ENCODE results near the gene SLC22A15. TPM values are rescaled to one million over a fixed set of nuclear protein-coding genes. Genes with fewer than 3 reads are reported as not detected.
"Not testable (repeated sequence)": the region's sequence is repeated elsewhere in the genome, so short reads cannot be mapped to it uniquely, and the experiment has no call there.

Gene SLC22A15
- total RNA-seq, 1 donor from 2014 or later: 11.4 TPM

- DNase-seq: peak; percentile 59
Observed at GRCh38 chr1:116033322-116033721, 57.0 kb downstream of the SLC22A15 start.

- DNase-seq: no peak
Observed at GRCh38 chr1:116036255-116036654, 59.9 kb downstream of the SLC22A15 start.

GRCh38 chr1:116038679-116039078 lies 62.4 kb downstream of the SLC22A15 start:
- no peak for DNase-seq

- DNase-seq: no peak
Observed at GRCh38 chr1:116044071-116044470, 67.8 kb downstream of the SLC22A15 start.

- DNase-seq: not testable (repeated sequence)
Observed at GRCh38 chr1:116046933-116047332, 70.6 kb downstream of the SLC22A15 start.

GRCh38 chr1:116051896-116052295 lies 75.6 kb downstream of the SLC22A15 start:
- DNase-seq: not testable (repeated sequence)

GRCh38 chr1:116062201-116062600 lies 85.9 kb downstream of the SLC22A15 start:
- no peak for DNase-seq

GRCh38 chr1:116064616-116065015 lies 88.3 kb downstream of the SLC22A15 start:
- DNase-seq: no peak

- no peak for DNase-seq
Observed at GRCh38 chr1:116066868-116067565, 90.7 kb downstream of the SLC22A15 start.

GRCh38 chr1:116067566-116067890 lies 91.2 kb downstream of the SLC22A15 start:
- no peak for DNase-seq

- no peak for DNase-seq
Observed at GRCh38 chr1:116075575-116075974, 99.3 kb downstream of the SLC22A15 start.

- DNase-seq: no peak
Observed at GRCh38 chr1:116075990-116076389, 99.7 kb downstream of the SLC22A15 start.

- DNase-seq: no peak
Observed at GRCh38 chr1:116076831-116077230, 100.5 kb downstream of the SLC22A15 start.

GRCh38 chr1:116078699-116079223 lies 102.4 kb downstream of the SLC22A15 start:
- DNase-seq: no peak

GRCh38 chr1:116087628-116088027 lies 111.3 kb downstream of the SLC22A15 start:
- no peak for DNase-seq

GRCh38 chr1:116089870-116090269 lies 113.6 kb downstream of the SLC22A15 start:
- no peak for DNase-seq

- no peak for DNase-seq
Observed at GRCh38 chr1:116091083-116091482, 114.8 kb downstream of the SLC22A15 start.

- no peak for DNase-seq
Observed at GRCh38 chr1:116092752-116093489, 116.6 kb downstream of the SLC22A15 start.

GRCh38 chr1:116095027-116095426 lies 118.7 kb downstream of the SLC22A15 start:
- DNase-seq: no peak

- DNase-seq: no peak
Observed at GRCh38 chr1:116096013-116096618, 119.8 kb downstream of the SLC22A15 start.

- DNase-seq: no peak
Observed at GRCh38 chr1:116097626-116098025, 121.3 kb downstream of the SLC22A15 start.

- DNase-seq: no peak
Observed at GRCh38 chr1:116099379-116099778, 123.1 kb downstream of the SLC22A15 start.

GRCh38 chr1:116099919-116100318 lies 123.6 kb downstream of the SLC22A15 start:
- DNase-seq: no peak
